ENCODE data around the gene POLG2.

- no peak for TF ChIP-seq CTCF (IDR thresholded peaks at IDR 0.05; ENCODE audit: extremely low read depth in 1 of 2, insufficient read depth in 1 of 2, low read depth in 1 of 2, low read length in 2 of 2)
- no peak for TF ChIP-seq POLR2A (IDR thresholded peaks at IDR 0.05; ENCODE audit: low read depth, low read length)
- no peak for TF ChIP-seq EZH2 (IDR thresholded peaks at IDR 0.05; ENCODE audit: borderline replicate concordance, low read depth, low read length, severe bottlenecking)
- TF ChIP-seq FOS (IDR thresholded peaks at IDR 0.05; ENCODE audit: borderline replicate concordance, insufficient read depth, low read length) = no peak
- TF ChIP-seq POLR2AphosphoS5 (IDR thresholded peaks at IDR 0.05; ENCODE audit: insufficient read depth, low read depth, low read length) = no peak
- no peak for TF ChIP-seq GATA2 (IDR thresholded peaks at IDR 0.05; ENCODE audit: insufficient read depth, insufficient read length, low read depth, low read length)
- TF ChIP-seq MAX (IDR thresholded peaks at IDR 0.05; ENCODE audit: insufficient read depth, insufficient read length) = no peak
These were observed 31.1 kb upstream of the POLG2 start for GRCh38 chr17:64527914-64528313.

Measured in endothelial cell of umbilical vein (primary cell).